Measurements from ENCODE around the gene CDKN3. TPM values are rescaled to one million over a fixed set of nuclear protein-coding genes. Genes with fewer than 3 reads are reported as not detected.
"Not testable (repeated sequence)": the region's sequence is repeated elsewhere in the genome, so short reads cannot be mapped to it uniquely, and the experiment has no call there.

The CDKN3 gene
- total RNA-seq, 5 donors from 2014 or later (not counting 1 experiment from before 2014, with no cell fraction given): 1.2 to 2.7 (median 1.6) TPM

- H3K36me3 Mint-ChIP-seq; H3K27ac Mint-ChIP-seq; H3K27me3 Mint-ChIP-seq; H3K36me3 ChIP-seq (ENCODE audit: control insufficient read depth in 2 of 2, extremely low read depth in 1 of 2, insufficient read depth in 1 of 2, low read length in 1 of 2); CTCF ChIA-PET; H3K27me3 ChIP-seq (replicated peaks in 1 of 2; ENCODE audit: control insufficient read depth in 2 of 2, extremely low read depth in 1 of 2, insufficient read depth in 2 of 2, low read length in 1 of 2); H3K4me1 ChIP-seq (ENCODE audit: control insufficient read depth in 1 of 2, extremely low read depth in 1 of 2, insufficient read depth in 2 of 2, low read length in 2 of 2); H3K9me3 Mint-ChIP-seq; H3K27ac ChIP-seq (ENCODE audit: low read length); DNase-seq; H3K4me3 Mint-ChIP-seq; ATAC-seq (replicated peaks in 1 of 4); H3K9me3 ChIP-seq; H3K4me3 ChIP-seq (ENCODE audit: control insufficient read depth in 1 of 2, extremely low read depth in 1 of 2, low read length in 1 of 2); POLR2A ChIA-PET; H3K4me1 Mint-ChIP-seq: not testable (repeated sequence)
- 67% methylated on average over 3 of the region's 5 CpGs for WGBS (ENCODE audit: insufficient coverage)
These were observed 57.2 kb downstream of the CDKN3 start for GRCh38 chr14:54453990-54454389.

DNA sequence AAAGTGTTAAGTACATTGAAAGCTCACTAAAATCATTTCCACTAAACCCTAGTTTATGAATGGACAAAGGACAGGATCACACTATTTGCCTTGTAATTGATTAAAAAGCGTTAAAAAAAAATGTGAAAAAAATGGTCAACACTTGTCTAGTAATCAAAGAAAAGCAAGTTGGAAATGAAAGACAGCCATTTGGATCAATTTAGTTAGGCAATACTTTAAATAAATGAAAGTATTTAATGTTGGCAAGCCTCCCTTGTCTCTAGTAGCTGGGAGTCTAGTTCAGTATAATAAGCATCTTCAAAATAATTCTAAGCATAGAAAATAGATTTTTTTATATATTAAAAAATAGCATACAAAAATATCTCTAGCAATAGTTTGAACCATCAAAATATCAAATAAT, 58.6 kb downstream of the CDKN3 start:
- Mint-ChIP-seq H3K4me1 (no peaks in the 10 kb centered on the region), H3K27ac (no peak overlapping the region), H3K4me3 (no peak overlapping the region), H3K27me3 (peaks cover 0 to 3% of the 10 kb centered on the region in 2 donors), H3K36me3 (peaks cover 7% of the 10 kb centered on the region), H3K9me3 (peaks cover 0 to 3% (median 0%) of the 10 kb centered on the region in 3 donors)
- CTCF ChIA-PET: no interaction called here
- no peaks in the 10 kb centered on the region for H3K4me1 ChIP-seq (ENCODE audit: control insufficient read depth in 1 of 2, extremely low read depth in 1 of 2, insufficient read depth in 2 of 2, low read length in 2 of 2)
- POLR2A ChIA-PET: interaction anchor here in 1 of 2 donors (0.7 kb wide), 1 partner anchor 9 kb away, joined by 7 read pairs; no protein-coding TSS in a partner anchor
- no peak overlapping the region for H3K27ac ChIP-seq (ENCODE audit: low read length)
- no CpG with 5 or more reads among the region's 1 CpG for WGBS (ENCODE audit: insufficient coverage)
- DNase-seq (no peak), ATAC-seq (replicated peaks in 1 of 4) (no peak)
- H3K27me3 ChIP-seq (replicated peaks in 1 of 2; ENCODE audit: control insufficient read depth in 2 of 2, extremely low read depth in 1 of 2, insufficient read depth in 2 of 2, low read length in 1 of 2): no peaks in the 10 kb centered on the region
- no peaks in the 10 kb centered on the region for H3K36me3 ChIP-seq (ENCODE audit: control insufficient read depth in 2 of 2, extremely low read depth in 1 of 2, insufficient read depth in 1 of 2, low read length in 1 of 2)
- H3K9me3 ChIP-seq: no peaks in the 10 kb centered on the region
- H3K4me3 ChIP-seq (ENCODE audit: control insufficient read depth in 1 of 2, extremely low read depth in 1 of 2, low read length in 1 of 2): no peak overlapping the region

GRCh38 chr14:54456820-54457608, 60.2 kb downstream of the CDKN3 start:
- WGBS (ENCODE audit: insufficient coverage): no CpG with 5 or more reads among the region's 1 CpG
- CTCF ChIA-PET: not testable (repeated sequence)

DNA sequence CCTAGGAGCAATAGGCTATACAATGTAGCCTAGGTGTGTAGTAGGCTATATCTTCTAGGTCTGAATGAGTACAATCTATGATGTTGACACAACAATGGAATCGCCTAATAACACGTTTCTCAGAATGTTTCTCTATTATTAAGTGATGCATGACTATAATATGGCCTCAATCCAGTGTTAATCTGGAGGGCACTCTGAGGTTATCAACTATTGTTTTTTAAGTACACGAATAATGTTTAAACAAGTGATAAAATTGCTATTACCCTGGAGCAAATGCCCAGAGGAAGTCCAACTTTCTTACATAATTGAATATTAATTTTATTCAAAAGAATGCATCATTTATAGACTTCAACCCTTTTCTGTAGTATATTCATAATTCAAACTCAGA, 60.8 kb downstream of the CDKN3 start:
- no CpG with 5 or more reads among the region's 3 CpGs for WGBS (ENCODE audit: insufficient coverage)
- no peak overlapping the region for H3K27ac ChIP-seq (ENCODE audit: low read length)
- Mint-ChIP-seq H3K4me1 (no peaks in the 10 kb centered on the region), H3K27ac (no peak overlapping the region), H3K36me3 (peaks cover 7% of the 10 kb centered on the region), H3K27me3 (no peaks in the 10 kb centered on the region), H3K9me3 (peaks cover 0 to 3% (median 0%) of the 10 kb centered on the region in 3 donors), H3K4me3 (no peak overlapping the region)
- no peaks in the 10 kb centered on the region for H3K4me1 ChIP-seq (ENCODE audit: control insufficient read depth in 1 of 2, extremely low read depth in 1 of 2, insufficient read depth in 2 of 2, low read length in 2 of 2)
- no peaks in the 10 kb centered on the region for H3K9me3 ChIP-seq
- H3K27me3 ChIP-seq (replicated peaks in 1 of 2; ENCODE audit: control insufficient read depth in 2 of 2, extremely low read depth in 1 of 2, insufficient read depth in 2 of 2, low read length in 1 of 2): no peaks in the 10 kb centered on the region
- no peaks in the 10 kb centered on the region for H3K36me3 ChIP-seq (ENCODE audit: control insufficient read depth in 2 of 2, extremely low read depth in 1 of 2, insufficient read depth in 1 of 2, low read length in 1 of 2)
- no peak for DNase-seq
- POLR2A ChIA-PET: no interaction called here
- CTCF ChIA-PET: no interaction called here
- H3K4me3 ChIP-seq (ENCODE audit: control insufficient read depth in 1 of 2, extremely low read depth in 1 of 2, low read length in 1 of 2): no peak overlapping the region
- ATAC-seq (replicated peaks in 1 of 4): no peak

More at GRCh38 chr14:54456820-54457608, 60.2 kb downstream of the CDKN3 start:
- H3K4me3 Mint-ChIP-seq; H3K4me3 ChIP-seq (ENCODE audit: control insufficient read depth in 1 of 2, extremely low read depth in 1 of 2, low read length in 1 of 2); H3K4me1 Mint-ChIP-seq; DNase-seq; H3K9me3 ChIP-seq; ATAC-seq (replicated peaks in 1 of 4); H3K36me3 ChIP-seq (ENCODE audit: control insufficient read depth in 2 of 2, extremely low read depth in 1 of 2, insufficient read depth in 1 of 2, low read length in 1 of 2); H3K27me3 ChIP-seq (replicated peaks in 1 of 2; ENCODE audit: control insufficient read depth in 2 of 2, extremely low read depth in 1 of 2, insufficient read depth in 2 of 2, low read length in 1 of 2); H3K27me3 Mint-ChIP-seq; H3K36me3 Mint-ChIP-seq; H3K27ac Mint-ChIP-seq; H3K27ac ChIP-seq (ENCODE audit: low read length); POLR2A ChIA-PET; H3K4me1 ChIP-seq (ENCODE audit: control insufficient read depth in 1 of 2, extremely low read depth in 1 of 2, insufficient read depth in 2 of 2, low read length in 2 of 2); H3K9me3 Mint-ChIP-seq: not testable (repeated sequence)

DNA sequence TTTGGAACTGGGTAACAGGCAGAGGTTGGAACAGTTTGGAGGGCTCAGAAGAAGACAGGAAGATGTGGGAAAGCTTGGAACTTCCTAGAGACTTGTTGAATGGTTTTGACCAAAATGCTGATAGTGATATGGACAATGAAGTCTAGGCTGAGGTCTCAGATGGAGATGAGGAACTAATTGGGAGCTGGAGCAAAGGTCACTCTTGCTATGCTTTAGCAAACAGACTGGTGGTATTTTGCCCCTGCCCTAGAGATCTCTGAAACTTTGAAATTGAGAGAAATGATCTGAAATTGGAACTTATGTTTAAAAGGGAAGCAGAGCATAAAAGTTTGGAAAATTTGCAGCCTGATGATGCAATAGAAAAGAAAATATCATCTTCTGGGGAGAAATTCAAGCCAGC, 61.7 kb downstream of the CDKN3 start:
- H3K4me3 Mint-ChIP-seq; ATAC-seq (replicated peaks in 1 of 4); H3K4me1 ChIP-seq (ENCODE audit: control insufficient read depth in 1 of 2, extremely low read depth in 1 of 2, insufficient read depth in 2 of 2, low read length in 2 of 2); POLR2A ChIA-PET; H3K27ac Mint-ChIP-seq; H3K36me3 Mint-ChIP-seq; H3K36me3 ChIP-seq (ENCODE audit: control insufficient read depth in 2 of 2, extremely low read depth in 1 of 2, insufficient read depth in 1 of 2, low read length in 1 of 2); H3K4me3 ChIP-seq (ENCODE audit: control insufficient read depth in 1 of 2, extremely low read depth in 1 of 2, low read length in 1 of 2); H3K4me1 Mint-ChIP-seq; H3K9me3 Mint-ChIP-seq; DNase-seq; CTCF ChIA-PET; H3K27ac ChIP-seq (ENCODE audit: low read length); H3K9me3 ChIP-seq; H3K27me3 ChIP-seq (replicated peaks in 1 of 2; ENCODE audit: control insufficient read depth in 2 of 2, extremely low read depth in 1 of 2, insufficient read depth in 2 of 2, low read length in 1 of 2); H3K27me3 Mint-ChIP-seq: not testable (repeated sequence)

- Histone ChIP-seq H3K27me3 (replicated peaks in 1 of 2; ENCODE audit: control insufficient read depth in 2 of 2, extremely low read depth in 1 of 2, insufficient read depth in 2 of 2, low read length in 1 of 2) (no peaks in the 10 kb centered on the region), H3K4me1 (ENCODE audit: control insufficient read depth in 1 of 2, extremely low read depth in 1 of 2, insufficient read depth in 2 of 2, low read length in 2 of 2) (no peaks in the 10 kb centered on the region), H3K36me3 (ENCODE audit: control insufficient read depth in 2 of 2, extremely low read depth in 1 of 2, insufficient read depth in 1 of 2, low read length in 1 of 2) (no peaks in the 10 kb centered on the region), H3K27ac (ENCODE audit: low read length) (no peak overlapping the region), H3K9me3 (no peaks in the 10 kb centered on the region), H3K4me3 (ENCODE audit: control insufficient read depth in 1 of 2, extremely low read depth in 1 of 2, low read length in 1 of 2) (no peak overlapping the region)
- 71% methylated on average over 1 of the region's 3 CpGs for WGBS (ENCODE audit: insufficient coverage)
- Mint-ChIP-seq H3K4me3 (no peak overlapping the region), H3K4me1 (no peaks in the 10 kb centered on the region), H3K27me3 (no peaks in the 10 kb centered on the region), H3K9me3 (peaks cover 0 to 3% (median 0%) of the 10 kb centered on the region in 3 donors), H3K27ac (no peak overlapping the region), H3K36me3 (peaks cover 7% of the 10 kb centered on the region)
- POLR2A ChIA-PET: no interaction called here
- DNase-seq (no peak), ATAC-seq (replicated peaks in 1 of 4) (no peak)
- CTCF ChIA-PET: no interaction called here
These were observed 62.3 kb downstream of the CDKN3 start for GRCh38 chr14:54459106-54459505.
